Fibroblast of pulmonary artery (primary cell): Measurements from ENCODE around the gene OR10Z1.

Source experiments
- DNase-seq: peaks from one replicate; pipeline ENCODE4 v3.0.0-alpha.2; 2010; ENCODE audit warnings: low read depth
- H3K4me3 ChIP-seq: replicated peaks from 2 replicates; pipeline ENCODE4 v1.5.1; 2011; ENCODE audit warnings: low read depth, mild to moderate bottlenecking, control low read depth, low read length, moderate library complexity
- CTCF ChIP-seq: IDR thresholded peaks from 2 replicates; pipeline ENCODE4 v1.5.1; 2011; ENCODE audit warnings: mild to moderate bottlenecking, control low read depth, low read length, inconsistent platforms; ENCODE audit errors: missing control alignments

OR10Z1 gene

GRCh38 chr1:158638146-158638545 is 33.1 kb downstream of the OR10Z1 start:
- no peak for TF ChIP-seq CTCF
- DNase-seq: no peak
- H3K4me3 ChIP-seq: no peak overlapping the region

GRCh38 chr1:158638904-158639303 is 33.8 kb downstream of the OR10Z1 start:
- TF ChIP-seq CTCF: no peak
- no peak overlapping the region for H3K4me3 ChIP-seq
- DNase-seq: no peak

GRCh38 chr1:158644449-158644848 is 39.4 kb downstream of the OR10Z1 start:
- no peak for DNase-seq
- no peak overlapping the region for H3K4me3 ChIP-seq
- TF ChIP-seq CTCF: no peak

- H3K4me3 ChIP-seq: no peak overlapping the region
- TF ChIP-seq CTCF: no peak
- DNase-seq: no peak
Measured at GRCh38 chr1:158646465-158646864, 41.4 kb downstream of the OR10Z1 start.

- no peak for TF ChIP-seq CTCF
- no peak for DNase-seq
- no peak overlapping the region for H3K4me3 ChIP-seq
Measured at GRCh38 chr1:158649052-158649451, 44.0 kb downstream of the OR10Z1 start.

GRCh38 chr1:158652721-158653334 is 47.8 kb downstream of the OR10Z1 start:
- no peak for TF ChIP-seq CTCF
- no peak for DNase-seq
- H3K4me3 ChIP-seq: no peak overlapping the region

- H3K4me3 ChIP-seq: no peak overlapping the region
Measured at GRCh38 chr1:158654086-158654485, 49.0 kb downstream of the OR10Z1 start.

More at GRCh38 chr1:158654086-158654485, 49.0 kb downstream of the OR10Z1 start:
- no peak for DNase-seq
- no peak for TF ChIP-seq CTCF
